ENCODE data around the gene SRSF7. TPM values are rescaled to one million over a fixed set of nuclear protein-coding genes. Genes with fewer than 3 reads are reported as not detected.

Gene SRSF7
- total and polyA plus RNA-seq, 2 donors (not counting 1 experiment from before 2014, with no cell fraction given), result 283 to 505 TPM

GRCh38 chr2:38719706-38720105, 31.5 kb downstream of the SRSF7 start:
- DNase-seq, result no peak
- H3K4me3 Mint-ChIP-seq, result no peak overlapping the region
- POLR2A ChIA-PET, result no interaction called here
- Histone ChIP-seq H3K27me3 (replicated peaks in 1 of 4; ENCODE audit: control extremely low read depth in 1 of 4, control insufficient read depth in 3 of 4, insufficient read depth in 4 of 4, low read length in 3 of 4) (no peaks in the 10 kb centered on the region), H3K9ac (ENCODE audit: low read length) (no peak overlapping the region), H3K9me3 (ENCODE audit: control extremely low read depth in 1 of 3, control insufficient read depth in 2 of 3, insufficient read depth in 1 of 3, low read length in 2 of 3) (peaks cover 0 to 7% (median 0%) of the 10 kb centered on the region in 3 donors), H2AFZ (ENCODE audit: insufficient read depth, low read depth, low read length, poor library complexity, severe bottlenecking) (no peak overlapping the region), H3K36me3 (replicated peaks in 1 of 2; ENCODE audit: control extremely low read depth in 1 of 2, control insufficient read depth in 1 of 2, extremely low read depth in 1 of 2, insufficient read depth in 2 of 2, low read length in 1 of 2) (peaks cover 0 to 5% of the 10 kb centered on the region in 2 experiments), H3K4me3 (ENCODE audit: control extremely low read depth in 1 of 5, extremely low read depth in 1 of 5, insufficient read depth in 1 of 5, low read depth in 2 of 5, low read length in 4 of 5) (no peak overlapping the region), H4K20me1 (ENCODE audit: control insufficient read depth, insufficient read depth, low read length, poor library complexity, severe bottlenecking) (no peaks in the 10 kb centered on the region), H3K4me2 (replicated peaks; ENCODE audit: low read depth, low read length, poor library complexity, severe bottlenecking) (no peak overlapping the region), H3K27ac (ENCODE audit: low read length in 2 of 2) (no peak overlapping the region), H3K79me2 (ENCODE audit: control insufficient read depth, insufficient read depth, low read length) (no peaks in the 10 kb centered on the region), H3K4me1 (ENCODE audit: control insufficient read depth in 2 of 2, insufficient read depth in 2 of 2, low read length in 2 of 2) (peaks cover 11% of the 10 kb centered on the region in 2 donors)
- H3K9me3 Mint-ChIP-seq (ENCODE audit: insufficient read depth), result peaks cover 3% of the 10 kb centered on the region
- CTCF ChIA-PET, result no interaction called here
- H3K27me3 Mint-ChIP-seq, result no peaks in the 10 kb centered on the region
- 100% methylated on average over 5 of the region's 12 CpGs for WGBS (ENCODE audit: insufficient coverage)
- peaks cover 21% of the 10 kb centered on the region for H3K4me1 Mint-ChIP-seq
- intact Hi-C loops (cut with micrococcal nuclease), result no loop called here
- TF ChIP-seq EZH2 (IDR thresholded peaks at IDR 0.05; ENCODE audit: borderline replicate concordance, insufficient read depth, low read depth, low read length, poor library complexity, severe bottlenecking) (no peak), CTCF (IDR thresholded peaks at IDR 0.05) (no peak)
- ATAC-seq (ENCODE audit: low read depth), result no peak
- H3K27ac Mint-ChIP-seq, result no peak overlapping the region

GRCh38 chr2:38718601-38719000, 32.6 kb downstream of the SRSF7 start:
- DNase-seq (no peak), ATAC-seq (ENCODE audit: low read depth) (no peak)
- Mint-ChIP-seq H3K9me3 (ENCODE audit: insufficient read depth) (peaks cover 3% of the 10 kb centered on the region), H3K27me3 (no peaks in the 10 kb centered on the region), H3K4me1 (peaks cover 21% of the 10 kb centered on the region), H3K27ac (no peak overlapping the region), H3K4me3 (no peak overlapping the region)
- no CpG with 5 or more reads among the region's 4 CpGs for WGBS (ENCODE audit: insufficient coverage)
- H3K4me3 ChIP-seq (ENCODE audit: control extremely low read depth in 1 of 5, extremely low read depth in 1 of 5, insufficient read depth in 1 of 5, low read depth in 2 of 5, low read length in 4 of 5), result no peak overlapping the region
- no peak overlapping the region for H3K9ac ChIP-seq (ENCODE audit: low read length)
- H3K4me1 ChIP-seq (ENCODE audit: control insufficient read depth in 2 of 2, insufficient read depth in 2 of 2, low read length in 2 of 2), result peaks cover 11% of the 10 kb centered on the region in 2 donors
- H3K79me2 ChIP-seq (ENCODE audit: control insufficient read depth, insufficient read depth, low read length), result no peaks in the 10 kb centered on the region
- CTCF ChIA-PET, result no interaction called here
- H3K27ac ChIP-seq (ENCODE audit: low read length in 2 of 2), result no peak overlapping the region
- no peaks in the 10 kb centered on the region for H3K27me3 ChIP-seq (replicated peaks in 1 of 4; ENCODE audit: control extremely low read depth in 1 of 4, control insufficient read depth in 3 of 4, insufficient read depth in 4 of 4, low read length in 3 of 4)
- POLR2A ChIA-PET, result interaction anchor here (0.7 kb wide), 1 partner anchor 13 kb away, joined by 9 read pairs; no protein-coding TSS in a partner anchor
- H2AFZ ChIP-seq (ENCODE audit: insufficient read depth, low read depth, low read length, poor library complexity, severe bottlenecking), result no peak overlapping the region
- H3K4me2 ChIP-seq (replicated peaks; ENCODE audit: low read depth, low read length, poor library complexity, severe bottlenecking), result no peak overlapping the region
- intact Hi-C loops (cut with micrococcal nuclease), result no loop called here
- peaks cover 0 to 7% (median 0%) of the 10 kb centered on the region in 3 donors for H3K9me3 ChIP-seq (ENCODE audit: control extremely low read depth in 1 of 3, control insufficient read depth in 2 of 3, insufficient read depth in 1 of 3, low read length in 2 of 3)
- no peaks in the 10 kb centered on the region for H4K20me1 ChIP-seq (ENCODE audit: control insufficient read depth, insufficient read depth, low read length, poor library complexity, severe bottlenecking)
- peaks cover 0 to 5% of the 10 kb centered on the region in 2 experiments for H3K36me3 ChIP-seq (replicated peaks in 1 of 2; ENCODE audit: control extremely low read depth in 1 of 2, control insufficient read depth in 1 of 2, extremely low read depth in 1 of 2, insufficient read depth in 2 of 2, low read length in 1 of 2)
- TF ChIP-seq CTCF (IDR thresholded peaks at IDR 0.05) (no peak), EZH2 (IDR thresholded peaks at IDR 0.05; ENCODE audit: borderline replicate concordance, insufficient read depth, low read depth, low read length, poor library complexity, severe bottlenecking) (no peak)
